HTR-8/SVneo (cell line): ENCODE results near the gene USP36.

Source experiments
- DNase-seq: peaks from one replicate; pipeline ENCODE4 v3.0.0; 2011; ENCODE audit warnings: low spot score, mixed read lengths; ENCODE audit not compliant: insufficient read length
- FAIRE-seq: peaks from 2 replicates; lab custom pipeline; 2011; peaks lifted over from hg19 to GRCh38; lab: Jason Lieb, UNC

Gene USP36

DNA sequence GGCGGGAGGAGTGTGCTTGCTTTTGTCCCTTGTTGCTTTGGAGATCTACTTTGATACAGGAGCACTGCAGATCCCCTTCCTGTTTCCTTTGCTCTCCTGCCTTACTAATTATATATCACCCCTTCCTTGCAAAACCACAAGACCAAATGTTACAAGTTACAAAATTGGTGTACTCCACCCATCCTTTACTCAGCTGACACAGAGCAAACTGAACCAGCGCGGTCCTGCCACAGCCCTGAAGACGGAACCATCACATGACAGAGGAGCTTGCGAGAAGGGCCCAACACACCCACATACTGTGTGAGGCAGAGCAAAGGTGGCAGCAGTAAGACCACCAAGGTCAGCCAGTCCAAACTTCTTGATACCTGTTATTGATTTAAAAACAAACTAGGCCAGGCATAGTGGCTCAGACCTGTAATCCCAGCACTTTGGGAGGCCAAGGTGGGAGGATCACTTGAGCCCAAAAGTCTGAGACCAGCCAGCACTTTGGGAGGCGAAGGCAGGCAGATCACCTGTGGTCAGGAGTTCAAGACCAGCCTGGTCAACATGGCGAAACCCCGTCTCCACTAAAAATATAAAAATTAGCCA, 91.8 kb downstream of the USP36 start:
- FAIRE-seq (no peak), DNase-seq (no peak)

DNA sequence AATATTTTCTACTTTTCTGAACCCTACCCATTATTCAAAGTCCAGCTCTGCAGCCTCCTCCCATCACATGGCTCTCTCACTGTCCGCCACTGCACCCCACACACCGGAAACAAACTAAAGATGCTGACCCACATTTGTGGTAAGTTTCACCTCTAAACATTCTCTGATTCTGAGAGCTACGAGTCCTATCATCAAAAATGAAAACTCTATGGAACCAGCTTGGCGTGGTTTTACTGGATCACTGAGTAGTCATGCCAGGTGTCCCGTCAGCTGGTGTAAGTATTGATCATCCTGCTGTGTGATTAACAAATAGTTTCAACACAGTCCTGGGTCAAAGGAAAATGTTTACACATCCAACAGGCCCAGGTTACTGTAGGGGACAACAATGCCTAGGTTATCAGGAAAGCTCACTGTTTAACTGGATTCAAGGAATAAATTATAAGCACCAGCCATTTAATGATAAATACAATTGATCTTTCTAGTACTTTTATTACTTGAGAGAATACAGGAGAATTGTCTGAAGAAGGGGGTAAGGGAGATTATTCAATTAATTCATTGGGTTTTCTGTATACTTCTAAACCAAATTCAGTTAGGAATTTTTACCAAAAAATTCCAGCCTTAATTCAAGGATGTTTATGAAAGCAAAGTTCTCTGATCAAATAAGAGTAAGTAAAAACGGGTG, 92.4 kb downstream of the USP36 start:
- DNase-seq (no peak), FAIRE-seq (no peak)

DNA sequence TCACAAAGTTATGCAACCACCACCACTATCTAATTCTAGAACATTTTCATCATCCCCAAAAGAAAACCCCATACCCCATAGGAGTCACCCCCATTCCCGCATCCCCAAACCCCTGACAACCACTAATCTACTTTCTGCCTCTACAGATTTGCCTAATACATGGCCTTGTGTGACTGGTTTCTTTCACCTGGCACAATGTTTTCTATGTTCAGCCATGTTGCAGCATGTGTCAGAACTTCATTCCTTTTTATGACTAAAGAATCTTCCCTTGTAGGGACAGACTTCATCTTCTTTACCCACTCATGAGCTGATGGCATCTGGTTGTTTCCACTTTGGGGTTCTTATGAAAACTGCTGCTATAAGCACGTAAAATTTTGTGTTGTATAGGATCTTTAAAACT, 93.1 kb downstream of the USP36 start:
- DNase-seq: no peak
- no peak for FAIRE-seq

DNA sequence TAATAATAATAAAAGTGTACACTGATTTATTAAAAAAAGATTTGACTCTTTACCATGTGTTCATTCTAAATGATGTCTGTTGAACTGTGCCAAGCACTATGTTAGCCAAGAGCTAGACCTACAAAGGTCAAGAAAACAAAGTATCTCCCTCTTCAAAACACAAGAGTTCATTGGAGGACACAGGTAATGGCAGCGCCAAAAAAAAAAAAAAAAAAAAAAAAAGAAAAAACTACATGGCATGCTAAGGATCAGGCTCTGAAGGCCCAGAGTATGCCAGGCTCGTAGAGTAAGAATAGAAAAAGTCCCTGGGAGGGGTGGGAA, 93.7 kb downstream of the USP36 start:
- FAIRE-seq (no peak), DNase-seq (no peak)

DNA sequence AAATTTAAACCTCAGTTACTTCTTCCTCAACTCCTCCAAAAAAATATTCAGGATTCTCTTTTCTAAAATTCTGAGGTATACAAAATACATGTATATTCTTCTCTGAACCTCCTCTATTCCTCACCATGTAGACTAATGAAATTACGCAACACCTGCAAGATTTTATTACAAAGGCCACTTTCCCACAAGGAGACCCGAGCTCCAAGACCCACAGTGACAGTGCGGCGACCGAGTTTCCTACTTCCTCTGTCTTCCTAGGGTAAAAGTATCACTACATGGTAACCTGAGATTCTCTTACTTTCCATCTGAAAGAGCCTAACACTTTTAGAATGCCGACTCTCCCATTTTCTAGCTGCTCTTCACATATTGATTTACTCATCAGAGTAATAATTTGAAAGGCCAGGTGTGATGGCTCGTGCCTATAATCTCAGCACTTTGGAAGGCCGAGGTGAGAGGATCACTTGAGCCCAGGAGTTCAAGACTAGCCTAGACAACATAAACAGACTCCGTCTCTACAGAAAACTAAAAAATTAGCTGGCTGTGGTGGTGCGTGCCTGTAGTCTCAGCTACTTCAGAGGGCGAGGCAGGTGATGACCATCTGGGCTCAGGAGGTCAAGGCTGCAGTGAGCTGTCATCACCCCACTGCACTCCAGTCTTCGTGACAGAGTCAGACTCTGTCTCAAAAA, 94.2 kb downstream of the USP36 start:
- FAIRE-seq (no peak), DNase-seq (no peak)
